Measurements from ENCODE around the gene ELAPOR1.

- no peak for TF ChIP-seq EZH2 (IDR thresholded peaks at IDR 0.05; ENCODE audit: borderline replicate concordance)
- TF ChIP-seq CTCF (IDR thresholded peaks at IDR 0.05; ENCODE audit: poor library complexity) = no peak
- no peak for TF ChIP-seq EZH2phosphoT487 (IDR thresholded peaks at IDR 0.05; ENCODE audit: low read depth, severe bottlenecking, unreplicated experiment)
These were observed 34.7 kb upstream of the ELAPOR1 start for GRCh38 chr1:109079240-109079622.
